HepG2 (cell line): ENCODE measurements around the gene NEK8. TPM values are rescaled to one million over a fixed set of nuclear protein-coding genes. Genes with fewer than 3 reads are reported as not detected.

Experiments
- ATF4 ChIP-seq, 2 experiments: fragments of 450-650 bp in 1 of 2; sonication (generic) in 1 of 2; formaldehyde crosslinking; IDR thresholded peaks; 2 replicates each; pipeline versions ENCODE4 v1.5.0 to v1.8.0; 2020 to 2022; ENCODE audit warnings: mild to moderate bottlenecking in 1 of 2, missing genetic modification reagents in 1 of 2
- CTCF ChIP-seq: sonication (generic); formaldehyde crosslinking; IDR thresholded peaks from 2 replicates; pipeline ENCODE4 v1.5.0; 2020; ENCODE audit warnings: mild to moderate bottlenecking, missing genetic modification reagents, moderate library complexity
- MEIS2 ChIP-seq: sonication (generic); formaldehyde crosslinking; IDR thresholded peaks from 2 replicates; pipeline ENCODE4 v1.9.0; 2021; ENCODE audit warnings: mild to moderate bottlenecking, missing genetic modification reagents
- MXD4 ChIP-seq: IDR thresholded peaks from 2 replicates; pipeline ENCODE4 v1.6.1; 2016; ENCODE audit warnings: mild to moderate bottlenecking, missing biosample characterization, missing genetic modification reagents
- SP5 ChIP-seq: IDR thresholded peaks from 2 replicates; pipeline ENCODE4 v1.6.1; 2016; ENCODE audit warnings: low read depth, borderline replicate concordance
- YEATS2 ChIP-seq: sonication (generic); formaldehyde crosslinking; IDR thresholded peaks from 2 replicates; pipeline ENCODE4 v1.4.0; 2020; ENCODE audit warnings: missing genetic modification reagents, borderline replicate concordance
- ZBTB49 ChIP-seq: sonication (generic); formaldehyde crosslinking; IDR thresholded peaks from 2 replicates; pipeline ENCODE4 v1.4.0; 2020; ENCODE audit warnings: missing genetic modification reagents, borderline replicate concordance
- ZHX1 ChIP-seq: sonication (generic); formaldehyde crosslinking; IDR thresholded peaks from 2 replicates; pipeline ENCODE4 v1.8.1; 2022; ENCODE audit warnings: low read depth, mild to moderate bottlenecking, missing genetic modification reagents
- ZNF362 ChIP-seq: sonication (generic); formaldehyde crosslinking; IDR thresholded peaks from 2 replicates; pipeline ENCODE4 v1.4.0; 2020; ENCODE audit warnings: missing genetic modification reagents, mild to moderate bottlenecking, borderline replicate concordance
- ZNF501 ChIP-seq: sonication (generic); formaldehyde crosslinking; IDR thresholded peaks from 2 replicates; pipeline ENCODE4 v1.5.1; 2020; ENCODE audit warnings: mild to moderate bottlenecking, moderate library complexity, missing genetic modification reagents
- ZNF574 ChIP-seq: sonication (generic); formaldehyde crosslinking; IDR thresholded peaks from 2 replicates; pipeline ENCODE4 v1.4.0; 2020; ENCODE audit warnings: missing genetic modification reagents
- polyA plus RNA-seq, 8 experiments: library from polyadenylated mRNA; depleted of rRNA in 3 of 8; stranded (reverse) in 7 of 8; unstranded in 1 of 8; fragments of >200 nt; fragmentation: Illumina TruSeq in 4 of 8; extraction: Trizol in 4 of 8; gene quantifications; 2 replicates each; pipeline versions ENCODE4 v1.2.1 to v1.2.3, GENCODE V29; 2011 to 2016; ENCODE audit warnings: low read depth in 4 of 8, missing spikeins in 1 of 8, mixed read lengths in 1 of 8; ENCODE audit not compliant: insufficient read depth in 1 of 8
- total RNA-seq, 5 experiments: library from RNA; depleted of rRNA; stranded (reverse); fragments of >200 nt; fragmentation: Illumina TruSeq; extraction: Trizol; gene quantifications; 2 replicates each; pipeline ENCODE4 v1.2.3, GENCODE V29; 2016; ENCODE audit warnings: low read depth in 1 of 5

Gene NEK8
- total and polyA plus RNA-seq, 2 of the 13 experiments (the other 11 are each of a cell fraction or from before 2014, with no cell fraction given), result 5.8 to 13.5 TPM

- no peak for TF ChIP-seq ATF4 (CRISPR knock-in tag; IDR thresholded peaks at IDR 0.05)
- TF ChIP-seq YEATS2 (CRISPR knock-in tag), result peak; percentile 71; the same call in 1 of the 2 replicates
- peak; percentile 68; the same call in 1 of the 2 replicates for TF ChIP-seq ZNF574
- peak; percentile 50; the same call in 1 of the 2 replicates for TF ChIP-seq ZNF501 (CRISPR knock-in tag)
- 0 out of 2 replicates have a peak, but pooled peaks have one; percentile 24 for TF ChIP-seq SP5 (CRISPR knock-in tag)
- TF ChIP-seq CTCF (CRISPR knock-in tag), result peak; percentile 98
- no peak for TF ChIP-seq ZHX1 (CRISPR knock-in tag)
- TF ChIP-seq MEIS2 (CRISPR knock-in tag), result peak; percentile 52; the same call in 1 of the 2 replicates
- peak; percentile 36; the same call in 1 of the 2 replicates for TF ChIP-seq ZBTB49
- no peak for TF ChIP-seq ZNF362 (CRISPR knock-in tag)
- TF ChIP-seq MXD4 (CRISPR knock-in tag), result 0 out of 2 replicates have a peak, but pooled peaks have one; percentile 46
Observed at GRCh38 chr17:28750178-28751047, 21.8 kb downstream of the NEK8 start (continued).
